GM21786 (cell line): ENCODE measurements around the gene PTPRN2.
"Not testable (repeated sequence)": the region's sequence is repeated elsewhere in the genome, so short reads cannot be mapped to it uniquely, and the experiment has no call there.

Source experiments
- ATAC-seq: cut with Tn5 transposase; IDR thresholded peaks from one replicate; pipeline ENCODE4 v1.9.1; 2021; ENCODE audit not compliant: unreplicated experiment

Gene PTPRN2

DNA sequence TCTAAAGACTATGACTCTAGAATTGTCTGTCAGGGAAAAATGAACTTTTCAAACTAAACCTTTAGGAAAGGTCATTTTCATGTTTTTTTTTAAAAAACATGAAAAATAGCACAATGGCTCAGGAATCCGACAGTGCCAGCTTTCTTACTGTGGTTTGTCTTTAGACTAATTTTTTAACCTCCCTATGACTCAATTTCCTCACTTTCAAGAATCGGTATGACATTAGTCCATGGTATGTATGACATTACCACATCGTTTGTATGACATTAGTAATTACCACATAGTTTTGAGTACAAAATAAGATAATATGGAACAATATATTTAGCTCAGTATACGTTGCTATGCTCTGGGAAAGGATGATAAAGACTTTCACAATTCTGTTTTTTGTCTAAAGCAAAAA, 383.2 kb downstream of the PTPRN2 start:
- ATAC-seq: no peak

GRCh38 chr7:158203948-158204347, 383.7 kb downstream of the PTPRN2 start:
- not testable (repeated sequence) for ATAC-seq

DNA sequence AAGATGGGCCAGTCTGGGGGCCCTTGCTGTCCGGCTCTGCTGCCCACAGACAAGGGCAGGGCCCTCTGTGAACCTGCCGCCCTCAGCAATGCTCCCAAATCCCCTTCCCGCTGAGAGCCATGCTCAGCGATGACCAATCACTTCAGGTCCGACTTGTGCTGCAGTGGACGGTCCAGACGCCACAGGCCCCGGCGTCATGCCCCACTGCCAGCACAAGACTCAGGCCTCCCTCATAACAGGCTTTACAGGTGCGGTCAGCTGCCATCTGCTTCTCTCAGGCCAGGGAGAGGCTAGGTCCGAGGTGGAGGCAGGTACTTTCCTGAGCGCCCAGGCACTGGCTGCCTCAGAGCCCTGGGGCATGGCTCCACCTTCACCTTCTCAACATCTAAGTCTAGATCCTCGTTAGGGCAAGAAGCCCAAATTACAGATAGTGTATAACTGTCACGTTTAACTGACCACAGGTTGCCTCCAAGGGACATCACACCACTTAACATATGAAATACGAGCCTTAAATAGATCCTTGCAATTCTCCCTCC, 393.2 kb downstream of the PTPRN2 start:
- no peak for ATAC-seq

DNA sequence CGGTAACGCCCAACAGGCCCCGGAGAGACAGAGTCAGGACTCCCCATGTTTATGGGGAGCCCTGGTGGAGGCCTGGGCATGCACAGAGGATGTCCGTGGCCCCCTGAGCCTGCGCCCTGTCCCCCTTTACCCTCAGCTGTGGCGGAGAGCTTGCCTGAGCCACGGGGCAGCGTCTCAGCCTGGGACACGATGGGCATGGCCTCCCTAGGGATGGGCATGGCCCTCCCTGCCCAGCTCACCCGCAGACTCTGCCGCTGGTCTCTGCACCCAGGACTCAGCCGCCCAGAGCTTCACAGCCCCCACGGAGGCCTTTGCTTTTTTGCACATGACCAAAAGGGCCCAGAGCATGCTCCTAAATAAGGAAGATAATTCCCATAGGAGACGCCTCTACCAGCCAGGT, 394.2 kb downstream of the PTPRN2 start:
- no peak for ATAC-seq

- no peak for ATAC-seq
Measured at GRCh38 chr7:158192956-158193355, 394.7 kb downstream of the PTPRN2 start.

GRCh38 chr7:158192184-158192835, 395.3 kb downstream of the PTPRN2 start:
- ATAC-seq: no peak

GRCh38 chr7:158191671-158192070, 396.0 kb downstream of the PTPRN2 start:
- no peak for ATAC-seq

DNA sequence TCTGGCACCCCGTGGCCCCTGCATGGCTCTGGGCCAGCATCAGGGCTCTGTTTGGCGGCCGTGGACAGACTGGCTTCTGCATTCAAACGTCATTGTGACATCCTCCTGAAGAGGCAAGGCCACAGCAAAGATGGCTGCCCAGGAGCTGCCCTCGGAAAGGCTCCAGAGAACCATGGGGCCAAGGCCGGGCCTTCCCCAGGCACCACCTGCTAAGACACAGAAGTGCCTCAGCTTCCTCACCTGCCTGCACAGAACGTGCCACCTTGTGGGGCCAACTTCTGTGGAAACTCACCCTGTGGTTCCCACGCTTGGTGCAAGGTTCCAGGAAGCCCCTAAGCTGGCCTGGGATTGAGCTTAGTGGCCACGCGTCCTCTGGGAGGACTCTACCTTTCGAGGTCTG, 396.9 kb downstream of the PTPRN2 start:
- no peak for ATAC-seq

GRCh38 chr7:158188676-158189075, 398.9 kb downstream of the PTPRN2 start:
- no peak for ATAC-seq

GRCh38 chr7:158187694-158187994, 400.0 kb downstream of the PTPRN2 start:
- ATAC-seq: no peak

GRCh38 chr7:158186864-158187693, 400.5 kb downstream of the PTPRN2 start:
- no peak for ATAC-seq

- ATAC-seq: no peak
Measured at GRCh38 chr7:158186406-158186805, 401.2 kb downstream of the PTPRN2 start.

GRCh38 chr7:158185653-158186052, 402.0 kb downstream of the PTPRN2 start:
- no peak for ATAC-seq

GRCh38 chr7:158183431-158183830, 404.2 kb downstream of the PTPRN2 start:
- ATAC-seq: no peak

- no peak for ATAC-seq
Measured at GRCh38 chr7:158176561-158177173, 411.0 kb downstream of the PTPRN2 start.

- no peak for ATAC-seq
Measured at GRCh38 chr7:158175779-158176178, 411.8 kb downstream of the PTPRN2 start.

DNA sequence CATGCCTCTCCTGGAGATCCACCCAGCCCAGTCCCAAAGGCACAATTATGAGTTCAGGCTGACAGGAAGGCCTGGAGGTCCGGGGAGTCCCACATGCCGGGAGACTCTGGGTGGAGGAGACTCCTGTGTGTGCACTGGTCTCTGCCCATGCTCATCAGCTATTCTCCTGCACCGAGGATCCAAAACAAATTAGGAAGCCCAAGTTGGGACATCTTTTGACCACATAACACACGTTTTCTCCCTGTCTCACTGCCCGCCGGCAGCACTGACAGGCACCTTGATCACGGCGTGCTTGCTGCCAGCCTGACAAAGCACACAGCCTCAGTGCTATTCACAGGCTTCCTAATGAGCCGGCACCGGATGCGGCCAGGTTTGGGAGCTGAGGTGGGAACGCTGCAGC, 412.7 kb downstream of the PTPRN2 start:
- ATAC-seq: no peak

- ATAC-seq: no peak
Measured at GRCh38 chr7:158167373-158167772, 420.2 kb downstream of the PTPRN2 start.

- ATAC-seq: no peak
Measured at GRCh38 chr7:158166386-158167340, 421.0 kb downstream of the PTPRN2 start.

DNA sequence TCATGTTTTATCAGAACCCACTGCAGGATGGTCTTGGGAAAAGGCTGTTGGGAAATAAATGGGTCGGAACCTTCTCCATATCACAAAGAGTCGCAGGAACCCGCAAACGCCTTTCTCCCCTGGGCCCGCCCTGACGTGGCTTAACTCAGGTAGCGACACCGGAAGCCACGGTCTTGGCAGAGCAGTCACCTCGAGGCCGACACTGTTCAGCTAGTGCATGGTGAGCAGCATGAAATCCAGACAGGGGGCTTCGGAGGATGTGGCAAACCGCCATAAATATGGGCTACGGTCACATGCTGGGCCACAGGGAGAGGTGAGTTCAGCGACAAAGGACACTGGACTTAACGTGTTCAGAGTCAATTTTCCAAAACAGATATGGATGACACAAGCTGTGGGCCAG, 421.9 kb downstream of the PTPRN2 start:
- ATAC-seq: no peak
